ENCODE data around the gene PDE8A.

GRCh38 chr15:85031086-85031943 lies 49.7 kb downstream of the PDE8A start:
- TF ChIP-seq CTCF (IDR thresholded peaks at IDR 0.05) = no peak
- TF ChIP-seq EP300 (IDR thresholded peaks at IDR 0.05) = no peak
- TF ChIP-seq POLR2A (IDR thresholded peaks at IDR 0.05) = no peak

Data from tibial nerve (tissue), 4 donors.